Heart left ventricle (tissue), 16 donors: ENCODE results near the gene PTPRZ1. TPM values are rescaled to one million over a fixed set of nuclear protein-coding genes. Genes with fewer than 3 reads are reported as not detected.

ENCODE experiments used
- ATAC-seq, 4 donors: fragments of 200-7000 bp; cut with Tn5 transposase; one replicate each; pipeline ENCODE4 v1.9.1; 2020 to 2022; ENCODE audit warnings: moderate library complexity in 4 of 4, mild to moderate bottlenecking in 3 of 4, moderate number of reproducible peaks in 1 of 4
- DNase-seq, 5 donors: peaks; one replicate each; pipeline ENCODE4 v3.0.0-alpha.2; 2020
- H3K27ac ChIP-seq, 12 donors: fragments of 200-600 bp; sonication (generic) in 4 of 12; one replicate each; pipeline versions ENCODE4 v1.5.0 to v1.8.0; 2016 to 2022; ENCODE audit warnings: mild to moderate bottlenecking in 2 of 12
- H3K27me3 ChIP-seq, 9 donors: fragments of 200-600 bp; sonication (generic) in 2 of 9; one replicate each; pipeline versions ENCODE4 v1.5.1 to v1.8.0; 2016 to 2022; ENCODE audit warnings: mild to moderate bottlenecking in 3 of 9
- H3K36me3 ChIP-seq, 9 donors: fragments of 200-600 bp; sonication (generic) in 2 of 9; one replicate each; pipeline versions ENCODE4 v1.5.0 to v1.8.0; 2018 to 2022; ENCODE audit warnings: mild to moderate bottlenecking in 2 of 9
- H3K4me1 ChIP-seq, 12 donors: fragments of 200-600 bp; sonication (generic) in 4 of 12; one replicate each; pipeline versions ENCODE4 v1.5.0 to v1.8.0; 2016 to 2022; ENCODE audit warnings: mild to moderate bottlenecking in 3 of 12
- H3K4me3 ChIP-seq, 12 donors: fragments of 200-600 bp; sonication (generic) in 4 of 12; one replicate each; pipeline versions ENCODE4 v1.5.0 to v1.8.0; 2017 to 2022; ENCODE audit warnings: mild to moderate bottlenecking in 9 of 12, moderate library complexity in 4 of 12
- H3K9me3 ChIP-seq, 12 donors: fragments of 200-600 bp; sonication (generic) in 4 of 12; one replicate each; pipeline versions ENCODE4 v1.5.0 to v1.8.0; 2016 to 2022; ENCODE audit warnings: mild to moderate bottlenecking in 1 of 12
- POLR2A ChIP-seq, 2 donors: fragments of 450-650 bp; IDR thresholded peaks; one replicate each; pipeline ENCODE4 v1.6.1; 2017; ENCODE audit warnings: antibody characterized with exemption in 2 of 2, mild to moderate bottlenecking in 2 of 2, moderate library complexity in 2 of 2
- WGBS, 4 donors: extraction: QIAGEN DNeasy Blood & Tissue Kit in 2 of 4; methylation state at CpG; one replicate each; pipeline versions ENCODE4 v1.1.5 to v1.1.7; 2013 to 2018; 5-methylcytosine and 5-hydroxymethylcytosine counted together
- intact Hi-C, 10 donors: fragments of 100-400 bp; cut with DNase I; formaldehyde crosslinking; loops; one replicate each; pipeline versions ENCODE4 v1.11.1 to v1.14.2; 2022
- polyA plus RNA-seq, 2 donors: library from polyadenylated mRNA; stranded (reverse); fragments of 200-250 nt; gene quantifications; one replicate each; pipeline ENCODE4 v1.2.3, GENCODE V29; 2013
- total RNA-seq, 9 donors: library from RNA; depleted of rRNA in 2 of 9; stranded (reverse); fragments of >200 nt in 2 of 9; fragmentation: NEBNext Ultra II Directional in 3 of 9; extraction: Animal tissue kit (Norgen Biotek cat#: 25700) in 3 of 9; gene quantifications; one replicate each; pipeline versions ENCODE4 v1.1.0 to v1.2.4, GENCODE V29; 2016 to 2023
- TF ChIP-seq, protein P1 (sequence below), 12 donors: fragments of 200-600 bp; sonication (generic) in 4 of 12; IDR thresholded peaks; one replicate each; pipeline versions ENCODE4 v1.5.0 to v1.8.0; 2018 to 2022; ENCODE audit warnings: antibody characterized with exemption in 12 of 12, mild to moderate bottlenecking in 5 of 12
- donor health status: ischemic (EF 13 %, LVEDD 7.1; RV severe dilation, severe dysfunction).
- donor health status: healthy with polysubstance abuse.
- donor health status: DM: no; HTN: yes; CAD: no.
- donor health status: DM: no; HTN: no; CAD: no.
- donor health status: ischemic (EF 25% LVEDD 6.9; RV normal size, moderate dysfunction).
- donor health status: ischemic (EF 25% LVEDD 5.7; RV mildly dilated, moderate dysfunction).
- donor health status: healthy.
- donor health status: DM: yes; HTN: yes; CAD: no.
- donor health status: ischemic (EF 35%, LVEDD 5.7; RV mildly dilated, moderate dysfunction).
- donor health status: nonischemic (EF 11% LVEDD 7.7; RV severe dilation, severe dysfunction).
- donor health status: DM: yes; HTN: yes; CAD: no.
- donor health status: PGD.
- donor health status: ischemic (EF 29% LVEDD 5.4; RV normal size, mild dysfunction).
- donor health status: nonischemic (EF 23%, LVEDD 6.1; RV moderate dilation, normal function).

The PTPRZ1 gene
- total and polyA plus RNA-seq, 11 donors = 0.27 to 4.8 (median 0.45) TPM

GRCh38 chr7:121931149-121931902, 58.4 kb downstream of the PTPRZ1 start:
- ATAC-seq (no peak), DNase-seq (no peak)
- Histone ChIP-seq H3K4me3 (no peak overlapping the region), H3K27me3 (no peaks in the 10 kb centered on the region), H3K27ac (no peak overlapping the region), H3K9me3 (no peaks in the 10 kb centered on the region), H3K4me1 (no peaks in the 10 kb centered on the region), H3K36me3 (no peaks in the 10 kb centered on the region)
- intact Hi-C loops = no loop called here
- no peak for TF ChIP-seq POLR2A (IDR thresholded peaks at IDR 0.05)
- TF ChIP-seq, protein P1, sequence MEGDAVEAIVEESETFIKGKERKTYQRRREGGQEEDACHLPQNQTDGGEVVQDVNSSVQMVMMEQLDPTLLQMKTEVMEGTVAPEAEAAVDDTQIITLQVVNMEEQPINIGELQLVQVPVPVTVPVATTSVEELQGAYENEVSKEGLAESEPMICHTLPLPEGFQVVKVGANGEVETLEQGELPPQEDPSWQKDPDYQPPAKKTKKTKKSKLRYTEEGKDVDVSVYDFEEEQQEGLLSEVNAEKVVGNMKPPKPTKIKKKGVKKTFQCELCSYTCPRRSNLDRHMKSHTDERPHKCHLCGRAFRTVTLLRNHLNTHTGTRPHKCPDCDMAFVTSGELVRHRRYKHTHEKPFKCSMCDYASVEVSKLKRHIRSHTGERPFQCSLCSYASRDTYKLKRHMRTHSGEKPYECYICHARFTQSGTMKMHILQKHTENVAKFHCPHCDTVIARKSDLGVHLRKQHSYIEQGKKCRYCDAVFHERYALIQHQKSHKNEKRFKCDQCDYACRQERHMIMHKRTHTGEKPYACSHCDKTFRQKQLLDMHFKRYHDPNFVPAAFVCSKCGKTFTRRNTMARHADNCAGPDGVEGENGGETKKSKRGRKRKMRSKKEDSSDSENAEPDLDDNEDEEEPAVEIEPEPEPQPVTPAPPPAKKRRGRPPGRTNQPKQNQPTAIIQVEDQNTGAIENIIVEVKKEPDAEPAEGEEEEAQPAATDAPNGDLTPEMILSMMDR (IDR thresholded peaks at IDR 0.05) = no peak
- 33 to 41% (median 39%) methylated on average over 1 of the region's 1 CpG for WGBS, 4 donors

DNA sequence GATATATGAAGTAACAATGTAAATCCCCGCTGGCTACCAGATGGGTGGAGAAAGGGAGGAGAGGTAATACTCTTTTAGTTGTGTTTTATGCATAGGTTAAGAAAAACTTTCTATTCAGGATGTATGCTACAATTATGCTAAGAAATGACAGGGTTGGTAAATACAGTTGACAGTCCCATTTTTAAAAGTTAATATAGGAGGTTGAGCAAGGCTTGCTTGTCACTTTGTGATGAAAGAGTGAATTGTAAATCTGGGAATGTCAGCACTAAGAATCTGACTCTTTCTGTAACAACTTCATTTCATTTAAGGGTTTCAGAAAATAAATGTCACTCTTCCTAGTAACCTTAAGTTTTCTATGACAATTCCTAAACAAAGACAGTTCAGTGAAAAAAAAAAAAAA, 59.8 kb downstream of the PTPRZ1 start:
- WGBS, 4 donors = 87 to 93% (median 90%) methylated on average over 1 of the region's 1 CpG
- intact Hi-C loops = no loop called here
- Histone ChIP-seq H3K27me3 (no peaks in the 10 kb centered on the region), H3K4me1 (no peaks in the 10 kb centered on the region), H3K36me3 (no peaks in the 10 kb centered on the region), H3K27ac (no peak overlapping the region), H3K4me3 (no peak overlapping the region), H3K9me3 (no peaks in the 10 kb centered on the region)
- DNase-seq = no peak
- no peak for ATAC-seq
- TF ChIP-seq POLR2A (IDR thresholded peaks at IDR 0.05) = no peak
- TF ChIP-seq, protein P1 (IDR thresholded peaks at IDR 0.05) = no peak

GRCh38 chr7:121936951-121937623, 64.1 kb downstream of the PTPRZ1 start:
- H3K27me3 ChIP-seq = no peaks in the 10 kb centered on the region
- H3K4me1 ChIP-seq = no peaks in the 10 kb centered on the region
- DNase-seq (no peak), ATAC-seq (no peak)
- H3K4me3 ChIP-seq = no peak overlapping the region
- no peak overlapping the region for H3K27ac ChIP-seq
- TF ChIP-seq POLR2A (IDR thresholded peaks at IDR 0.05) = no peak
- TF ChIP-seq, protein P1 (IDR thresholded peaks at IDR 0.05) = no peak
- intact Hi-C loops = no loop called here
- H3K36me3 ChIP-seq = no peaks in the 10 kb centered on the region
- 81 to 89% (median 83%) methylated on average over 6 of the region's 6 CpGs for WGBS, 4 donors
- no peaks in the 10 kb centered on the region for H3K9me3 ChIP-seq

GRCh38 chr7:121938429-121938996, 65.6 kb downstream of the PTPRZ1 start:
- Histone ChIP-seq H3K4me1 (no peaks in the 10 kb centered on the region), H3K4me3 (no peak overlapping the region), H3K36me3 (no peaks in the 10 kb centered on the region), H3K27ac (no peak overlapping the region), H3K27me3 (no peaks in the 10 kb centered on the region), H3K9me3 (no peaks in the 10 kb centered on the region)
- WGBS, 4 donors = 12 to 21% (median 17%) methylated on average over 4 of the region's 4 CpGs
- DNase-seq = no peak
- intact Hi-C loops = no loop called here
- no peak for TF ChIP-seq POLR2A (IDR thresholded peaks at IDR 0.05)
- TF ChIP-seq, protein P1 (IDR thresholded peaks at IDR 0.05) = no peak
- ATAC-seq = no peak
